ENCODE measurements around the gene CPLX1. TPM values are rescaled to one million over a fixed set of nuclear protein-coding genes. Genes with fewer than 3 reads are reported as not detected.
"Not testable (repeated sequence)": the region's sequence is repeated elsewhere in the genome, so short reads cannot be mapped to it uniquely, and the experiment has no call there.

Gene CPLX1
- total and polyA plus RNA-seq, 5 donors from 2014 or later, result 0.16 to 0.62 TPM; not detected in 3

- not testable (repeated sequence) for H3K27ac ChIP-seq (ENCODE audit: insufficient read depth, low read length, poor library complexity, severe bottlenecking); H3K9me3 ChIP-seq (ENCODE audit: control insufficient read depth in 2 of 2, low read length in 2 of 2); H3K27me3 ChIP-seq (ENCODE audit: control insufficient read depth, insufficient read depth, low read length); ATAC-seq (ENCODE audit: low read depth in 2 of 2); H3K9me3 Mint-ChIP-seq; DNase-seq
- Mint-ChIP-seq H3K4me3 (peak overlapping the region; percentile 92 to 97 (median 93)), H3K27me3 (peaks cover 20% of the 10 kb centered on the region), H3K27ac (peak overlapping the region; percentile 48 to 86 (median 74)), H3K4me1 (peaks cover 13 to 72% (median 40%) of the 10 kb centered on the region in 4 donors), H3K36me3 (peaks cover 25% of the 10 kb centered on the region)
- Histone ChIP-seq H3K4me3 (ENCODE audit: low read depth, low read length) (peak overlapping the region; percentile 74), H3K4me1 (ENCODE audit: control insufficient read depth, insufficient read depth, low read length, poor library complexity, severe bottlenecking) (peaks cover 30% of the 10 kb centered on the region), H3K36me3 (ENCODE audit: control insufficient read depth, insufficient read depth, low read length) (peaks cover 21% of the 10 kb centered on the region)
Observed at GRCh38 chr4:780255-780654, 45.7 kb downstream of the CPLX1 start.

- no peak overlapping the region for H3K27ac ChIP-seq (ENCODE audit: insufficient read depth, low read length, poor library complexity, severe bottlenecking)
- peak overlapping the region in 1 of 3 donors; percentile 86 for H3K27ac Mint-ChIP-seq
- no peaks in the 10 kb centered on the region for H3K9me3 ChIP-seq (ENCODE audit: control insufficient read depth in 2 of 2, low read length in 2 of 2)
- peaks cover 25% of the 10 kb centered on the region for H3K36me3 ChIP-seq (ENCODE audit: control insufficient read depth, insufficient read depth, low read length)
- H3K4me1 ChIP-seq (ENCODE audit: control insufficient read depth, insufficient read depth, low read length, poor library complexity, severe bottlenecking), result peaks cover 30% of the 10 kb centered on the region
- peak overlapping the region; percentile 92 to 97 (median 93) for H3K4me3 Mint-ChIP-seq
- H3K4me3 ChIP-seq (ENCODE audit: low read depth, low read length), result no peak overlapping the region
- peaks cover 0 to 1% (median 0%) of the 10 kb centered on the region in 7 donors for H3K9me3 Mint-ChIP-seq
- peaks cover 25% of the 10 kb centered on the region for H3K36me3 Mint-ChIP-seq
- peaks cover 16% of the 10 kb centered on the region for H3K27me3 Mint-ChIP-seq
- H3K4me1 Mint-ChIP-seq, result peaks cover 13 to 72% (median 41%) of the 10 kb centered on the region in 4 donors
- no peak for ATAC-seq (ENCODE audit: low read depth in 2 of 2)
- no peaks in the 10 kb centered on the region for H3K27me3 ChIP-seq (ENCODE audit: control insufficient read depth, insufficient read depth, low read length)
- no peak for DNase-seq
Observed at GRCh38 chr4:779555-779954, 46.4 kb downstream of the CPLX1 start.

GRCh38 chr4:777520-778262 lies 48.2 kb downstream of the CPLX1 start:
- Histone ChIP-seq H3K9me3 (ENCODE audit: control insufficient read depth in 2 of 2, low read length in 2 of 2) (no peaks in the 10 kb centered on the region), H3K27me3 (ENCODE audit: control insufficient read depth, insufficient read depth, low read length) (no peaks in the 10 kb centered on the region), H3K4me3 (ENCODE audit: low read depth, low read length) (no peak overlapping the region), H3K4me1 (ENCODE audit: control insufficient read depth, insufficient read depth, low read length, poor library complexity, severe bottlenecking) (peaks cover 32% of the 10 kb centered on the region), H3K36me3 (ENCODE audit: control insufficient read depth, insufficient read depth, low read length) (peaks cover 26% of the 10 kb centered on the region), H3K27ac (ENCODE audit: insufficient read depth, low read length, poor library complexity, severe bottlenecking) (no peak overlapping the region)
- Mint-ChIP-seq H3K36me3 (peaks cover 25% of the 10 kb centered on the region), H3K9me3 (peaks cover 0 to 1% (median 0%) of the 10 kb centered on the region in 7 donors), H3K4me3 (peak overlapping the region in 3 of 4 donors; percentile 5 to 79 (median 55)), H3K27ac (no peak overlapping the region), H3K4me1 (peaks cover 13 to 77% (median 44%) of the 10 kb centered on the region in 4 donors), H3K27me3 (peaks cover 12% of the 10 kb centered on the region)
- ATAC-seq (ENCODE audit: low read depth in 2 of 2), result no peak
- DNase-seq, result no peak

- Mint-ChIP-seq H3K4me3 (peak overlapping the region in 3 of 4 donors; percentile 29 to 55 (median 47)), H3K27ac (peak overlapping the region in 1 of 3 donors; percentile 45), H3K36me3 (peaks cover 25% of the 10 kb centered on the region), H3K4me1 (peaks cover 13 to 73% (median 41%) of the 10 kb centered on the region in 4 donors), H3K9me3 (no peaks in the 10 kb centered on the region), H3K27me3 (peaks cover 4% of the 10 kb centered on the region)
- Histone ChIP-seq H3K27me3 (ENCODE audit: control insufficient read depth, insufficient read depth, low read length) (no peaks in the 10 kb centered on the region), H3K9me3 (ENCODE audit: control insufficient read depth in 2 of 2, low read length in 2 of 2) (no peaks in the 10 kb centered on the region), H3K4me1 (ENCODE audit: control insufficient read depth, insufficient read depth, low read length, poor library complexity, severe bottlenecking) (peaks cover 26% of the 10 kb centered on the region), H3K36me3 (ENCODE audit: control insufficient read depth, insufficient read depth, low read length) (peaks cover 26% of the 10 kb centered on the region), H3K27ac (ENCODE audit: insufficient read depth, low read length, poor library complexity, severe bottlenecking) (no peak overlapping the region), H3K4me3 (ENCODE audit: low read depth, low read length) (no peak overlapping the region)
- DNase-seq (no peak), ATAC-seq (ENCODE audit: low read depth in 2 of 2) (no peak)
Observed at GRCh38 chr4:776743-777441, 49.0 kb downstream of the CPLX1 start.

- not testable (repeated sequence) for H3K4me3 ChIP-seq (ENCODE audit: low read depth, low read length); H3K27me3 Mint-ChIP-seq; H3K27ac ChIP-seq (ENCODE audit: insufficient read depth, low read length, poor library complexity, severe bottlenecking); H3K9me3 ChIP-seq (ENCODE audit: control insufficient read depth in 2 of 2, low read length in 2 of 2); DNase-seq; ATAC-seq (ENCODE audit: low read depth in 2 of 2); H3K27me3 ChIP-seq (ENCODE audit: control insufficient read depth, insufficient read depth, low read length); H3K9me3 Mint-ChIP-seq
- Mint-ChIP-seq H3K4me1 (peaks cover 12 to 71% (median 40%) of the 10 kb centered on the region in 4 donors), H3K27ac (peak overlapping the region in 1 of 3 donors; percentile 51), H3K4me3 (peak overlapping the region in 2 of 4 donors; percentile 43 to 56), H3K36me3 (peaks cover 25% of the 10 kb centered on the region)
- Histone ChIP-seq H3K36me3 (ENCODE audit: control insufficient read depth, insufficient read depth, low read length) (peaks cover 32% of the 10 kb centered on the region), H3K4me1 (ENCODE audit: control insufficient read depth, insufficient read depth, low read length, poor library complexity, severe bottlenecking) (peaks cover 17% of the 10 kb centered on the region)
Observed at GRCh38 chr4:775485-775884, 50.4 kb downstream of the CPLX1 start.

- not testable (repeated sequence) for H3K27me3 ChIP-seq (ENCODE audit: control insufficient read depth, insufficient read depth, low read length); H3K9me3 ChIP-seq (ENCODE audit: control insufficient read depth in 2 of 2, low read length in 2 of 2); H3K27me3 Mint-ChIP-seq; H3K4me3 ChIP-seq (ENCODE audit: low read depth, low read length); DNase-seq; ATAC-seq (ENCODE audit: low read depth in 2 of 2); H3K27ac ChIP-seq (ENCODE audit: insufficient read depth, low read length, poor library complexity, severe bottlenecking); H3K9me3 Mint-ChIP-seq
- H3K4me3 Mint-ChIP-seq, result peak overlapping the region in 3 of 4 donors; percentile 47 to 87 (median 67)
- H3K4me1 Mint-ChIP-seq, result peaks cover 4 to 71% (median 43%) of the 10 kb centered on the region in 4 donors
- peaks cover 30% of the 10 kb centered on the region for H3K36me3 Mint-ChIP-seq
- peak overlapping the region; percentile 22 to 92 (median 60) for H3K27ac Mint-ChIP-seq
- Histone ChIP-seq H3K4me1 (ENCODE audit: control insufficient read depth, insufficient read depth, low read length, poor library complexity, severe bottlenecking) (peaks cover 12% of the 10 kb centered on the region), H3K36me3 (ENCODE audit: control insufficient read depth, insufficient read depth, low read length) (peaks cover 36% of the 10 kb centered on the region)
Observed at GRCh38 chr4:774419-775092, 51.4 kb downstream of the CPLX1 start.

GRCh38 chr4:773214-773613 lies 52.7 kb downstream of the CPLX1 start:
- H3K9me3 ChIP-seq (ENCODE audit: control insufficient read depth in 2 of 2, low read length in 2 of 2), result no peaks in the 10 kb centered on the region
- Mint-ChIP-seq H3K27ac (peak overlapping the region in 1 of 3 donors; percentile 14), H3K4me3 (no peak overlapping the region), H3K9me3 (no peaks in the 10 kb centered on the region), H3K27me3 (no peaks in the 10 kb centered on the region), H3K4me1 (peaks cover 2 to 64% (median 38%) of the 10 kb centered on the region in 4 donors), H3K36me3 (peaks cover 32% of the 10 kb centered on the region)
- DNase-seq (no peak), ATAC-seq (ENCODE audit: low read depth in 2 of 2) (no peak)
- H3K27me3 ChIP-seq (ENCODE audit: control insufficient read depth, insufficient read depth, low read length), result no peaks in the 10 kb centered on the region
- H3K4me1 ChIP-seq (ENCODE audit: control insufficient read depth, insufficient read depth, low read length, poor library complexity, severe bottlenecking), result peaks cover 9% of the 10 kb centered on the region
- peaks cover 35% of the 10 kb centered on the region for H3K36me3 ChIP-seq (ENCODE audit: control insufficient read depth, insufficient read depth, low read length)
- no peak overlapping the region for H3K27ac ChIP-seq (ENCODE audit: insufficient read depth, low read length, poor library complexity, severe bottlenecking)
- H3K4me3 ChIP-seq (ENCODE audit: low read depth, low read length), result no peak overlapping the region

All from CD4-positive, CD25-positive, alpha-beta regulatory T cell (primary cell).